ENCODE measurements around the gene AFM. TPM values are rescaled to one million over a fixed set of nuclear protein-coding genes. Genes with fewer than 3 reads are reported as not detected.

AFM gene
- total RNA-seq, 1 donor from 2014 or later = 0.64 TPM

GRCh38 chr4:73528171-73528570 is 46.6 kb downstream of the AFM start:
- TF ChIP-seq CTCF (IDR thresholded peaks at IDR 0.05; ENCODE audit: unreplicated experiment) = no peak
- Mint-ChIP-seq H3K4me3 (ENCODE audit: unreplicated experiment) (no peak overlapping the region), H3K4me1 (ENCODE audit: unreplicated experiment) (no peaks in the 10 kb centered on the region), H3K9me3 (ENCODE audit: unreplicated experiment) (no peaks in the 10 kb centered on the region), H3K27me3 (ENCODE audit: unreplicated experiment) (no peaks in the 10 kb centered on the region), H3K36me3 (ENCODE audit: low read depth, unreplicated experiment) (no peaks in the 10 kb centered on the region), H3K27ac (ENCODE audit: unreplicated experiment) (no peak overlapping the region)
- DNase-seq (ENCODE audit: low spot score) = no peak

- no peak for DNase-seq (ENCODE audit: low spot score)
- no peak for TF ChIP-seq CTCF (IDR thresholded peaks at IDR 0.05; ENCODE audit: unreplicated experiment)
- Mint-ChIP-seq H3K9me3 (ENCODE audit: unreplicated experiment) (no peaks in the 10 kb centered on the region), H3K4me1 (ENCODE audit: unreplicated experiment) (no peaks in the 10 kb centered on the region), H3K27ac (ENCODE audit: unreplicated experiment) (no peak overlapping the region), H3K27me3 (ENCODE audit: unreplicated experiment) (no peaks in the 10 kb centered on the region), H3K4me3 (ENCODE audit: unreplicated experiment) (no peak overlapping the region), H3K36me3 (ENCODE audit: low read depth, unreplicated experiment) (no peaks in the 10 kb centered on the region)
These were observed 52.2 kb downstream of the AFM start for GRCh38 chr4:73533515-73534422.

GRCh38 chr4:73538162-73538561 is 56.6 kb downstream of the AFM start:
- H3K4me1 Mint-ChIP-seq (ENCODE audit: unreplicated experiment) = no peaks in the 10 kb centered on the region
- no peaks in the 10 kb centered on the region for H3K9me3 Mint-ChIP-seq (ENCODE audit: unreplicated experiment)
- DNase-seq (ENCODE audit: low spot score) = no peak
- no peak overlapping the region for H3K27ac Mint-ChIP-seq (ENCODE audit: unreplicated experiment)
- no peaks in the 10 kb centered on the region for H3K36me3 Mint-ChIP-seq (ENCODE audit: low read depth, unreplicated experiment)
- no peak overlapping the region for H3K4me3 Mint-ChIP-seq (ENCODE audit: unreplicated experiment)
- TF ChIP-seq CTCF (IDR thresholded peaks at IDR 0.05; ENCODE audit: unreplicated experiment) = no peak
- no peaks in the 10 kb centered on the region for H3K27me3 Mint-ChIP-seq (ENCODE audit: unreplicated experiment)

- no peak for TF ChIP-seq CTCF (IDR thresholded peaks at IDR 0.05; ENCODE audit: unreplicated experiment)
- no peak overlapping the region for H3K4me3 Mint-ChIP-seq (ENCODE audit: unreplicated experiment)
- H3K27me3 Mint-ChIP-seq (ENCODE audit: unreplicated experiment) = no peaks in the 10 kb centered on the region
- H3K9me3 Mint-ChIP-seq (ENCODE audit: unreplicated experiment) = no peaks in the 10 kb centered on the region
- no peaks in the 10 kb centered on the region for H3K4me1 Mint-ChIP-seq (ENCODE audit: unreplicated experiment)
- H3K27ac Mint-ChIP-seq (ENCODE audit: unreplicated experiment) = no peak overlapping the region
- DNase-seq (ENCODE audit: low spot score) = no peak
- no peaks in the 10 kb centered on the region for H3K36me3 Mint-ChIP-seq (ENCODE audit: low read depth, unreplicated experiment)
These were observed 57.8 kb downstream of the AFM start for GRCh38 chr4:73539386-73539785.

- no peak for TF ChIP-seq CTCF (IDR thresholded peaks at IDR 0.05; ENCODE audit: unreplicated experiment)
- Mint-ChIP-seq H3K9me3 (ENCODE audit: unreplicated experiment) (no peaks in the 10 kb centered on the region), H3K27me3 (ENCODE audit: unreplicated experiment) (peaks cover 1% of the 10 kb centered on the region), H3K27ac (ENCODE audit: unreplicated experiment) (no peak overlapping the region), H3K4me1 (ENCODE audit: unreplicated experiment) (no peaks in the 10 kb centered on the region), H3K36me3 (ENCODE audit: low read depth, unreplicated experiment) (no peaks in the 10 kb centered on the region), H3K4me3 (ENCODE audit: unreplicated experiment) (no peak overlapping the region)
- DNase-seq (ENCODE audit: low spot score) = no peak
These were observed 59.3 kb downstream of the AFM start for GRCh38 chr4:73540826-73541225.
